Dermis microvascular lymphatic vessel endothelial cell (primary cell): ENCODE data around the gene CBLB. TPM values are rescaled to one million over a fixed set of nuclear protein-coding genes. Genes with fewer than 3 reads are reported as not detected.

ENCODE experiments used
- DNase-seq, 2 donors: peaks; one replicate each; pipeline versions ENCODE4 v3.0.0 to v3.0.0-alpha.2; 2010; ENCODE audit warnings: low read depth in 2 of 2
- total RNA-seq: library from RNA; depleted of rRNA; stranded (reverse); fragments of >200 nt; gene quantifications from 2 replicates; pipeline ENCODE4 v1.2.1, GENCODE V29; 2014

The CBLB gene
- total RNA-seq, 1 donor from 2014 or later = 10.5 TPM

DNA sequence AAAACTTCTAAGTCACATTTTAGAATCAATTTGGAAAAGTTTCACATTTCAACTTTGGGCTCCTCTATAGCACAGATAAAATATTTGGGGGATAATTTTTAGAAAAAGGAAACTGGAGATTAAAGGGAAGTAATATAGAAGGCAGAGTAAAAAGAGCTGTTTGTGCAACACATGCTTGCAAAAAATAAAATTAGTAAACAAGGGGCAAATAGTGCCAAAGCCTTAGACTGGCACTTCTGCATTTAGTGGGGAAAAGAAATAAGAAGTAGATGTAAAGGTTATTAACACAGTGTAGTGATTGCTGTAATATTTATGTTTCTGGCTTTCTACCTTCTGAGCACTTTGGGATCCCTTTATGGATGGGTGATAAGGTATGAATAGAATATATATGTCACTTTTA lies 246.6 kb downstream of the CBLB start:
- no peak for DNase-seq

DNA sequence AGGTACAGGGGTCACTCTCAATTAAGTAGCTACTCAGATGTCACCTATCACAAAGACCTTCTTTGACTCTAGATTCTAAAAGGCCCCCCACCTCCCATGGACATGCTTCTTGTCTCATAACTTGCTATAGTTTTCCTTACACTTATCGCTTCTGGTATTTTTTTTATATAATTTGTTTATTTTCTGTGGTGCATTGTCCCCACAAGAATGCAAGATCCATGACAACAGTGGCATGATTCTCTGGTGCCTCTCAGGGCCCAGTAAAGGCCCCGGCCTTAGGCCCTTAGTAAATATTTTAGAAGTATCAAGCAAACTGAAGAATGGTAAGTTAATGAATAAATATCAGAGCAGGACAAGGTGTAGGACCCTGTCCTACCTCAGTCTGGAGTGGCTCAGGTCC lies 248.6 kb downstream of the CBLB start:
- no peak for DNase-seq

DNA sequence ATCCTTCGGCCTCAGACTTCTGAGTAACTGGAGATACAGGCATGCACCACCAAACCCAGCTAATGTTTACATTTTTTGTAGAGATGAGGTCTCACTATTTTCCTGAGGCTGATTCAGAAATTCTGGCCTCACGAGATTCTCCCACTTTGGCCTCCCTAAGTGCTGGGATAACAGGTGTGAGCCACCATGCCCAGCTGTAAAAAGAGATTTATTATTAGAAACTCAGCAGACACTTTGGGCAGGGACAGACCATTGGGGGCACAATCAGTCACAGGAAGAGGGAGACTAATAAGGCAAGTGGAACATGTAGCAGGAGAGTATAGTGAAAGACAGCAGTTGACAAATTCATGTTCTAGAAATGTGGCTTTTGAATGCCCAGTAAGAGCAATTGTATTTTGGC lies 249.2 kb downstream of the CBLB start:
- DNase-seq = no peak

DNA sequence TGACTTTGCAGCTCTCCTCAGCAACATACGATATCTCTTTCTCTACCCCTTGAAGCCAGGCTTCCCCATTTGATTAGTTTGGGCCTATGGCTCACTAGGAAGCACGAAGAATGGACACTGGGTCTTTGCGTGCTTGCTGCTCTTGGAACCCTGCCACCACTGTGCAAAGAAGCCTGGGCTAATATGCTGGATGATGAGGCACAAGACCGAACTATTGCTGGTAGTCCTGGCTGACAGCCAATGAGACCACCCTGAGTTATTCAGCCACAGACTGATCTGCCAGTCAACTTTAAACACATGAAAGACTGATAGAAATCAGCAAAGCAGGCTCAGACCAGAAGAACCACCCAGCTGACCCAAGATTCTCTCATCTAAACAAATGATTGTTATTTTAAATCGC lies 250.3 kb downstream of the CBLB start:
- no peak for DNase-seq

DNA sequence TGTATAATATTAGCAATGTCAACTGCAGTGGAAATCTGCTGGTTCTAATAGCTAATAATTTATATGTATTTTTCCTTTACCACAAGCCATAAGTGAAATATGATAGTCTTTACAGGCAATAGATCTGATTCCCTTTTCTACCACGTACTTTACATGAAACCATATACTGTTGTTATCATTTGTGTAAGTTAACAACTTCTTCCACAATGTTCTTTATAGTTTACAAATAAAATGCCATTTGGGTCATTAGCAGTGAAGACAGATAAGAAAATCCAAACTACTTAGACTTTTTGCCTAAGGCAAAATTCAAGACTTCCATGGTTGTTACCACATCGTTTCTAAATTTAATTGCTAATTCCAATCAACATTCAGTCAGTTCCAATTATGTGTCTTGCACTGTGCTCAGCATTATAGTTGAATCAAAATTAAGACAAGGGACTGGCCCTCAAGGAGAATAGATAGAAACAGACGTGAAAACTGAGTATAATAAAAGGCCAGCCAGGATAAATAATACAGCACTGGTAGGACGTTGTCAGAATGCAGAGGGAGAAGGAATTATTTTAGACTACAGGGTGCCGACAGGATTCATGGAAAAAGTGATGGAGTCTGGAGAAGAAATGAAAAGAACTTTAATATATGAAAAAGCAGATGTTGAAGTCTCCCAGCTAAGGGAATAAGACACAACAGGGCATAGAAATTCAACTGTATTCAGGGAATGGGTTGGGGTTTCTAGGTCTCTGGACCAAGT lies 252.3 kb downstream of the CBLB start:
- no peak for DNase-seq

DNA sequence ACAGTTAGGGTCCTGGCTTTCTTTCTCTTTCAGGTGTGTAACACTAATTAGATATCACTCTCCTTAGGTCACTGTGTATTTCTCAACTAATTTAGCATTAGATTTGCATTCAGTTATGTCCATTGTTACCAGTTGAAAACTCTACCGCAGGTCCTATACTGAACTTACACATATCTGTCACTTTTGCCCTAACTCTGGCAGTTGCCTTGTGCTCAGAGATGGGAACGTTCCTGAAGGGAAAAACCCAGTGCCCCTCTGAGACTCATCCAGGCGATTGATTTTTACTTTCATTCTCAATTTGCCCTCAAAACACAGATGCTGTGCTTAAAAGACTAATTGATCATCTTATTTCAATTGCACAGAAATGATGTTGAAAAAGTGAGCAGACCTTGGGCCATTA lies 253.0 kb downstream of the CBLB start:
- DNase-seq = no peak

DNA sequence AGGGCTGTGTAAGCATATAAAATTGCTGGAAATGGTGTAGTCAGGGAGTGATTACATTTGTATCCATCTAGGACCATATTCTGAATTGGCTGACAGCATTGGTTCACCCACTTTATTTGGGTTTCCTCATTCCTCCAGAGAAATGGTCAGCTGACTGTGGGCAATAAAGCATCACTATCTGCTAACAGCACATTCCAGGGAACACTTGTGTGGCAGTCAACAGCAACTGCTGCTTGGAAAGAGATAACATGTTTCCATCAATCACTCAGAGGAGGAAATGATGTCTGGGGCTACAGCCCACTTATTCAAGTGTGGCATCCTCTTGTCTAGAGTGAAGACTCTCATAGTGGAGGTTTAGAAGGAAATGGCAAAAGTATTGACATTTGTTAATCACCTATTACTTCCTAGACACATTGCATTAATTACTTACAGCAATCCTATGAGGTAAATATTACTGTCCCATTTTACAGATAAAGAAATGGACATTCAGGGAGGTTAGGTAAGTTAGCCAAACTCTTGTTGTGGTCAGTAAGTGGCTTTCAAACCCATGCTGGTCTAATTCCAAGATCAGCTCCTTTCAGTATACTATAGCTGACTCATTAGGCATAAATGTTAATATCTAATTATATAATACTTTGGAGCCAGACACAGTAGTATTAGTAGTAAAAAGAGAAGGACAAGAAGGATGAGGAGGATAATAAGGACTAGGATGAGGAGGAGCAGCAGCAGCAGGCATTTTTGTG lies 254.4 kb downstream of the CBLB start:
- no peak for DNase-seq

DNA sequence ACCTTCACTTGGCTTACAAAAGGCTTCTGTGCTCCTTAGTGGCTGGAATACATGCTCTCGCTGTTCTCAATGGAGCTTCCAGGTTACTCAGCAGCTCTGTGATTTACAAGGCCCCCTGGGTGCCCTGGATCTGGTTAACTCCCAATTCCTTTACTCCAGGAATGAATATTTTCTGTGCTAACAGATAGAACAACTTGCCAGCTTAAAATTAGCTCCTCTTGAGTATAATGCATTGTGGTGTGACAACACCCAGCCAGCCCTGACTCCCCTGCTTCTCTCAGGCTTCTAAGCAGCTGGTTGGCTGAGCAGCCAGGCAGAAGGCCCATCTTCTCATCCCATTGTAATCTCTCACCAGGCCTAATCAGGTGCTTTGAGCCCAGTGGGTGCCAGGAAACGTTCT lies 255.7 kb downstream of the CBLB start:
- DNase-seq = no peak

DNA sequence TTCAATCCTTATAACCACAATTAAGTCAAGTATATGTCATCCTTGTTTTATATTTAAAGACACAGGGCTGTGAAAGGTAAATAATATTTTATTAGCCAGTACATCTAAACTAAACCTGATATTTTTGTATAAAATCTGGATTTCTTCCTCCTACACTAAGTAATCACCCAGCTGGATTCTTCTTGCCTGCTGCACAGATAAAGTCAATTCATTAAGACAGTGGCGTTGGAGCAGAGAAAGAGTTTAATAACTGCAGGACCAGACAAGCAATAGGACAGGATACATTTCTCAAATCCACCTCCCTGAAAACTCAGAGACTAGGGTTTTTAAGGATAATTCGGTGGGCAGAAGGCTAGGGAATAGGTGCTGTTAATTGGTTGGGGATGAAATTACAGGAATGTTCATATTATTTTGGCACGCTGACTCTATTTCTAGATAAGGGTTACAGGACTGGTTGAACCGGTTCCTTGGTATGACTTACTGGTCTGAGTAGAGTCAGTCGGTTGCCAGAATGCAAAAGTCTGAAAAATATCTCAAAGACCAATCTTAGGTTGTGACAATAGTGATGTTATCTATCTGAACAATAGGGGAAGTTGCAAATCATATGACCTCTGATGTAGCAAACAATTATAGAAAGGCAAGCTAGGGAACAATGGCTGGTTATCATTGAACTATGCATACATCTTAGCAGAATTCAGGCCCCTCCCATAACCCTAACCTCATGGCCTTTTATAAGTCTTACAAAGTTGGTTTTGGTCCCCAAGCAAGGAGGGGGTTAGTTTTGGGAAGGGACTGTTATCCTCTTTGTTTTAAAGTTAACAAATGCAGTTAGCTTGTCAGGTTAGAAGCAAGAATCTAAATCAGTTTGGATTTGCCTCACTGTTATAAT lies 257.3 kb downstream of the CBLB start:
- DNase-seq = no peak

DNA sequence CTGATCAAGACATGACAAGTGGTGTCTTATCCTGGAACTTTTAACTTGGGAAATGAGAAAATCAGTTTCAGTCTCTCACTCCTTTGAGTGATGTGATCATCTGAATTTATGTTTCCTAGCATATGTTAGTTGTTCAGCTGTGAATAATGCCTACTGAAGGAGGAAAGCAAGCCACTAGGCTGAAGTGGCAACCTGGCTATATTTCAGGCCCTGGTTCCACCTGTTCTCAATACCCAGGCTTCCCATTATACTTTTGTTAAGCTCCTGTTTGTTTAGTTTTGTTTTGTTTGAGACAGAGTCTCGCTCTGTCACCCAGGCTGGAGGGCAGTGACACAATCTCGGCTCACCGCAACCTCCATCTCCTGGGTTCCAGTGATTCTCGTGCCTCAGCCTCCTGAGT lies 258.3 kb downstream of the CBLB start:
- DNase-seq = no peak

DNA sequence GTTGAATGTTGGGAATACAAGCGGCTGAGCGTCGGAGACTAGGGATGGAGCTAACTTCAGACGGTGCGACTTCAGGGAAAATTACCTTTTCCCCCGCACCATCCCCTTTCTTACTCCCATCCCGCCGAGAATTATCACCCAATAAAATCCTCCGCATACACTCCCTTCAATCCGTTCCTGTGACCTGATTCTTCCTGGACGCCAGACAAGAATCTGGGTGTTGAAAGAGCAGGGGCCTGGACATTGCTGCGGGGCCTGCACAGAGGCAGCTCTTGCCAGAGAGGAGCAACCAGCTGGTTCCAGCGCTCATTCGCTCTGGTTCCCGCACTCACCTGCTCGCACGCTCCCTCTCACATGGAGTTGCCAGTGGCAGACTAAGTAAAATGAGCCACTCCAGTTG lies 260.2 kb downstream of the CBLB start:
- no peak for DNase-seq

DNA sequence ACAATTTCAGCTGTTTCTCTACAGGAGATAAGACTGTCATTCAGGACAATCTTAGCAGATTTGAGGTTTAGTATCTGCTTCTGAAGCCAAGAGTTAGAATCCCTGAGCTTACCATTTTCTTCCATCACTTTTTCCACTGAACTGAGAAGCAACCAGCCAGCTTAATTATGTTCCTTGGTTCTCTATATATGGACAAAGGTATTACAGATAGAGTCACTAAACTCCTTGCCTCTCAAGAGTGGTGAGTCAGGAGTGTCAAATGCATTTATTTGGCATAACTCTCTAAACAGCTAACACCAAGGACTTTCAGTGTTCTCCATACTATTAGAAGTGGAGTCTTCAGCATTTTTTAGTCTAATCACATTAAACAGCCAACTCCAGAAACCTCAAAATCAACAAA lies 262.8 kb downstream of the CBLB start:
- no peak for DNase-seq
